Mucosa of descending colon (tissue), 3 donors: ENCODE results near the gene FAT1. TPM values are rescaled to one million over a fixed set of nuclear protein-coding genes. Genes with fewer than 3 reads are reported as not detected.

ENCODE experiments used
- ATAC-seq: fragments of 200-7000 bp; cut with Tn5 transposase; one replicate; pipeline ENCODE4 v1.9.1; 2020; ENCODE audit warnings: mild to moderate bottlenecking, moderate library complexity
- DNase-seq, 3 donors: peaks; one replicate each; pipeline ENCODE4 v3.0.0-alpha.2; 2020
- H3K36me3 ChIP-seq: fragments of 200-600 bp; one replicate; pipeline ENCODE4 v1.8.0; 2021; ENCODE audit warnings: low read depth, mild to moderate bottlenecking
- H3K4me1 ChIP-seq: fragments of 200-600 bp; one replicate; pipeline ENCODE4 v1.8.0; 2021; ENCODE audit warnings: low read depth, mild to moderate bottlenecking
- H3K4me3 ChIP-seq: fragments of 200-600 bp; one replicate; pipeline ENCODE4 v1.8.0; 2021; ENCODE audit warnings: mild to moderate bottlenecking
- H3K9me3 ChIP-seq: fragments of 200-600 bp; one replicate; pipeline ENCODE4 v1.8.0; 2021; ENCODE audit warnings: mild to moderate bottlenecking
- intact Hi-C, 2 donors: fragments of 100-400 bp; cut with DNase I in 1 of 2; cut with micrococcal nuclease in 1 of 2; formaldehyde crosslinking; loops; one replicate each; pipeline versions ENCODE4 v1.11.0 to v1.11.1; 2022; cut with DNase I, micrococcal nuclease
- total RNA-seq, 3 donors: library from RNA; stranded (reverse); fragmentation: NEBNext Ultra II Directional in 2 of 3; extraction: Animal tissue kit (Norgen Biotek cat#: 25700) in 2 of 3; gene quantifications; one replicate each; pipeline versions ENCODE4 v1.2.1 to v1.2.4, GENCODE V29; 2021 to 2023
- TF ChIP-seq, protein P1 (sequence below): fragments of 200-600 bp; IDR thresholded peaks from one replicate; pipeline ENCODE4 v1.8.0; 2022; ENCODE audit warnings: antibody characterized with exemption, mild to moderate bottlenecking
- donor health status: DM: no; HTN: no; CAD: no; lungs with moderate emphysema.
- donor health status: DM: no; HTN: no; CAD: no.
- donor health status: DM: no; HTN: yes; CAD: no.

FAT1 gene
- total RNA-seq, 3 donors from 2014 or later: 241 to 337 (median 259) TPM

DNA sequence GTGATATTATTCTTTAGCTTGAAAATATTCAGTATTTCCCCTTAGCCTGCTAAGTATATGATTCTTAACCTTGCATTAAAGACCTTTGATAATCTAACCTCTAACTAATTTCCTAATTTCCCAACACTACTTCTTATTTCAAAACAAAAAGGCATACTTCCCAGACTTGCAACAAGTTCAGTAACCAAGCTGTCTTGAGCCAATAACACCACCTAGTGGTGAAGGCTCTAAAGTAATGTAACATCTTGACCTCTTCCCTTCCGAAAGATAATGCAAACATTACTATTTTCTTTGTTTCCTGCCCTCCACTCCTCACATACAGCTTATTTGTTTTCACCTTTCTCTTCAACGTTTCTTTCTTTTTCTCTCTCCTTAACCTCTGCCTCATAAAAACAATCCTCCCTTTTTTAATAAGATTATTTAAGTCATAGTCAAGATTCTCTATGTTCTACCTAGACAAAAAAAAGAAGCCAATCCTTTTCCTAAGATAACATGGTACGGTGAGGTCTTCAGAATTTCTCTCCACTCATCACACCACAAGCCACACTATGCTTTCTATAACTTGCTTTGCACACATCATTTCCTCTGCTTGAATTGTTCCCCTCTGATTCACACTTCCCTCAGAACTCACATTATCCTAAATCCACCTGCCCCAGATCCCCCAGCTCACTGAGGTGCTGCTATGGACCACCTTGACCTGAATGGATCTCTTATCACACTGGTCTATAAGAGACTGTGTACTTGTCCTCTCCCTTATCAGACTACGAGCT is 3.5 kb downstream of the FAT1 start:
- H3K9me3 ChIP-seq: peaks cover 6% of the 10 kb centered on the region
- TF ChIP-seq, protein P1, sequence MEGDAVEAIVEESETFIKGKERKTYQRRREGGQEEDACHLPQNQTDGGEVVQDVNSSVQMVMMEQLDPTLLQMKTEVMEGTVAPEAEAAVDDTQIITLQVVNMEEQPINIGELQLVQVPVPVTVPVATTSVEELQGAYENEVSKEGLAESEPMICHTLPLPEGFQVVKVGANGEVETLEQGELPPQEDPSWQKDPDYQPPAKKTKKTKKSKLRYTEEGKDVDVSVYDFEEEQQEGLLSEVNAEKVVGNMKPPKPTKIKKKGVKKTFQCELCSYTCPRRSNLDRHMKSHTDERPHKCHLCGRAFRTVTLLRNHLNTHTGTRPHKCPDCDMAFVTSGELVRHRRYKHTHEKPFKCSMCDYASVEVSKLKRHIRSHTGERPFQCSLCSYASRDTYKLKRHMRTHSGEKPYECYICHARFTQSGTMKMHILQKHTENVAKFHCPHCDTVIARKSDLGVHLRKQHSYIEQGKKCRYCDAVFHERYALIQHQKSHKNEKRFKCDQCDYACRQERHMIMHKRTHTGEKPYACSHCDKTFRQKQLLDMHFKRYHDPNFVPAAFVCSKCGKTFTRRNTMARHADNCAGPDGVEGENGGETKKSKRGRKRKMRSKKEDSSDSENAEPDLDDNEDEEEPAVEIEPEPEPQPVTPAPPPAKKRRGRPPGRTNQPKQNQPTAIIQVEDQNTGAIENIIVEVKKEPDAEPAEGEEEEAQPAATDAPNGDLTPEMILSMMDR: no peak
- peak in 1 of 3 donors; percentile 57 for DNase-seq
- H3K4me3 ChIP-seq: no peak overlapping the region
- H3K4me1 ChIP-seq: no peaks in the 10 kb centered on the region
- no peak for ATAC-seq
- intact Hi-C loops: no loop called here
- no peaks in the 10 kb centered on the region for H3K36me3 ChIP-seq

DNA sequence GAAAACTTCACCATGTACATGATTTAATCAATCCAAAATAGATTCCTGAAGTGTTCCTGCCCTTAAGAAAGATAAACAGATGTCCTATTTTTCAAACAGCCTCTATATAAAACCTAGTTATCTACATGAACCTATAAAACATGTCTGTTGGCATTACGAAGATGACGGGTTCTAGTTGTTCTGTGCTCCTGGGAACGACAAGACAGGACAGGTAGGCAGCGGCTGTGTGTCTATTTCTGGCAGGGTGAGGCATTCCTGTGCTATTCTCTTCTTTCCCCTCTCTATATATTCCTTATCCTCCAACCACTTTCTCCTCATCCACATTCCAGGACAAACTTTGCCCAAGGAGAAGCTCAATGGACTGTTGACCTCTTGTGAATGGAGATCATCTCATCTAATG is 6.1 kb downstream of the FAT1 start:
- intact Hi-C loops: no loop called here
- Histone ChIP-seq H3K36me3 (no peaks in the 10 kb centered on the region), H3K4me3 (no peak overlapping the region), H3K9me3 (peaks cover 6% of the 10 kb centered on the region), H3K4me1 (no peaks in the 10 kb centered on the region)
- TF ChIP-seq, protein P1: no peak
- ATAC-seq: peak; percentile 37
- DNase-seq: no peak

DNA sequence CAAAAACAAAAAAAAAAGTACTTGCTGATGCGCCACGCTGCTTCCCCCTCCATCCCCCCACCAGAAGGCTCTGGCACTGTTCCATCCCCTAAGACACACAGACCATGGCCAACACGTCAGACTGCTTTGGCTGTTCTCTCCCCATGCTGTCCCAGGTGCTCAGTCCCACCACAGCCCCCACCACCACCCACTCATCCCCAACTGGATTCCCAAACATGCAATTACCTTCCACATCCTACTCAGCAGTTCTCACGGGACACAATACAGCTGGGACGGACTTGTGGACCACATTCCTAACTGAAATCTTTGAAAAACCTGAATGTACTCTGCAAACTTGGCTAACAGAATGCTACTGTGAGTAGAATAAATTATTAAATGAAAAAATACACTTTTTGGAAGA is 8.6 kb downstream of the FAT1 start:
- intact Hi-C loops: no loop called here
- TF ChIP-seq, protein P1: no peak
- DNase-seq: no peak
- no peak for ATAC-seq
- no peak overlapping the region for H3K4me3 ChIP-seq
- peaks cover 7% of the 10 kb centered on the region for H3K4me1 ChIP-seq
- peaks cover 6% of the 10 kb centered on the region for H3K9me3 ChIP-seq
- H3K36me3 ChIP-seq: no peaks in the 10 kb centered on the region

DNA sequence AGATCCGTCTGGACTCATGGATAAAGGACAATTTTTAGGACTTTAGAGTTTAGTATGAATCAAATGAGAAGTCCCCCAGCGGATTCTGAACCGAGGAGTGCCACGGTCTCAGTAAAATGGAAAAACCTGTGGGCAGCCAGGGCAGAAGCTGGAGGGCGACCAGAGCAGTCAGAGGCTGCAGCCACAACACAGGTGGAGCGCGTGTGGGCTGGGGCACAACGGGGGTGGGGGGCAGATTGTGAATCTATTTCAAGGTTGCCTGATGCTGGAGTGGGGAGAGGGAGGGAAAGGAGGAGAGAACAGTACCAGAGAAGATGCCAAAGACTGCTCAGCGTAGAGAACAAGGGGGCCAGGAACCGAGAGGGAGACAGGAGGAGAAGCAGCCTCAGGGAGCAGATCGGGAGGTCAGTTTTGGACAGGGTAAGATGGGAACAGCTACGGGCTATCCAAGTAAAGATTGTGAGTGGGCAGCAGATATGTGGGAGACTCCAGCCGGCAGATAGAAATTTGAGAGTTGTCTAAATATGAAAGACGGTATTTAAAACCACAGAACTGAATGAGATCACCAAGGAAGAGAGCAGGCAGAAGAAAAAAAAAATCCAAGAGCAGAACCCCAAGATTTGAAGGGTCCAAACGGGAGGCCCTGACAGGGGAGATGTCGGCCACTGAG is 9.5 kb downstream of the FAT1 start:
- Histone ChIP-seq H3K9me3 (peaks cover 3% of the 10 kb centered on the region), H3K36me3 (no peaks in the 10 kb centered on the region), H3K4me1 (peaks cover 7% of the 10 kb centered on the region), H3K4me3 (no peak overlapping the region)
- DNase-seq: no peak
- intact Hi-C loops: no loop called here
- ATAC-seq: no peak
- TF ChIP-seq, protein P1: no peak

DNA sequence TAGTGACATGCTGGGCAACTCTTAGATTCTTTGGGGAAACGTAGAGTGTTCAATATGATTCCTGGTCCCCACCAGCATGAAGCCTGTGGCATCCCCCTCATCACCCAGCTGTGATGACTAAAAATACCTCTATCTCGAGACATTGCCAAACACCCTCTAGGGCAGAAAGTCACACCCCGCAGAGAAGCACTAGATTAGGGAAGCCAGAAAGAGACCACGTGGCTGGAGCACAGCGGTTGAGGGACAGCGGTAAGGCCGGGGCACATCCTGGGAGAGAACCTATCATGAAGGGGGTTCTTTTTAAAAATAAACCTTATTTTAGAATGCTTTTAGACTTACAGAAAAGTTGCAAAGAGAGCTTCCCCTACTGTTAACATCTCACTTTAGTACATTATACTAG is 11.0 kb downstream of the FAT1 start:
- no peaks in the 10 kb centered on the region for H3K36me3 ChIP-seq
- no peaks in the 10 kb centered on the region for H3K9me3 ChIP-seq
- H3K4me1 ChIP-seq: peaks cover 7% of the 10 kb centered on the region
- no peak overlapping the region for H3K4me3 ChIP-seq
- no peak for DNase-seq
- no peak for ATAC-seq
- TF ChIP-seq, protein P1: no peak
- intact Hi-C loops: no loop called here
